GM19438 (cell line): ENCODE data around the gene ARHGEF10L.

Source experiments
- ATAC-seq: cut with Tn5 transposase; IDR thresholded peaks from one replicate; pipeline ENCODE4 v1.9.1; 2021; ENCODE audit warnings: low read depth; ENCODE audit not compliant: unreplicated experiment

Gene ARHGEF10L

GRCh38 chr1:17648457-17649145 lies 109.1 kb downstream of the ARHGEF10L start:
- ATAC-seq = no peak

- ATAC-seq = no peak
These were observed 110.0 kb downstream of the ARHGEF10L start for GRCh38 chr1:17649371-17650106.

GRCh38 chr1:17653276-17653675 lies 113.8 kb downstream of the ARHGEF10L start:
- no peak for ATAC-seq

- no peak for ATAC-seq
These were observed 114.3 kb downstream of the ARHGEF10L start for GRCh38 chr1:17653728-17654351.

GRCh38 chr1:17654519-17654918 lies 115.0 kb downstream of the ARHGEF10L start:
- no peak for ATAC-seq

- ATAC-seq = no peak
These were observed 115.7 kb downstream of the ARHGEF10L start for GRCh38 chr1:17655169-17655568.

GRCh38 chr1:17655922-17656321 lies 116.4 kb downstream of the ARHGEF10L start:
- ATAC-seq = no peak

GRCh38 chr1:17657436-17657835 lies 117.9 kb downstream of the ARHGEF10L start:
- ATAC-seq = no peak

- ATAC-seq = no peak
These were observed 119.3 kb downstream of the ARHGEF10L start for GRCh38 chr1:17658837-17659236.

GRCh38 chr1:17661546-17662157 lies 122.2 kb downstream of the ARHGEF10L start:
- ATAC-seq = no peak

- ATAC-seq = no peak
These were observed 122.8 kb downstream of the ARHGEF10L start for GRCh38 chr1:17662296-17662695.

- no peak for ATAC-seq
These were observed 123.3 kb downstream of the ARHGEF10L start for GRCh38 chr1:17662786-17663185.

GRCh38 chr1:17663646-17664045 lies 124.1 kb downstream of the ARHGEF10L start:
- no peak for ATAC-seq

- no peak for ATAC-seq
These were observed 124.8 kb downstream of the ARHGEF10L start for GRCh38 chr1:17664322-17664721.

GRCh38 chr1:17665054-17665453 lies 125.6 kb downstream of the ARHGEF10L start:
- ATAC-seq = no peak

GRCh38 chr1:17665950-17666720 lies 126.6 kb downstream of the ARHGEF10L start:
- no peak for ATAC-seq

- no peak for ATAC-seq
These were observed 128.1 kb downstream of the ARHGEF10L start for GRCh38 chr1:17667641-17668040.

- ATAC-seq = no peak
These were observed 128.7 kb downstream of the ARHGEF10L start for GRCh38 chr1:17668195-17668594.

- ATAC-seq = no peak
These were observed 129.2 kb downstream of the ARHGEF10L start for GRCh38 chr1:17668624-17669175.

GRCh38 chr1:17669305-17669704 lies 129.8 kb downstream of the ARHGEF10L start:
- ATAC-seq = no peak
